ENCODE data around the gene CAMKK1. TPM values are rescaled to one million over a fixed set of nuclear protein-coding genes. Genes with fewer than 3 reads are reported as not detected.
"Not testable (repeated sequence)": the region's sequence is repeated elsewhere in the genome, so short reads cannot be mapped to it uniquely, and the experiment has no call there.

CAMKK1 gene
- total and polyA plus RNA-seq, 2 donors from 2014 or later = 2.6 to 6.0 TPM

- H3K4me1 ChIP-seq (ENCODE audit: control insufficient read depth in 2 of 3, insufficient read depth in 2 of 3, low read depth in 1 of 3, low read length in 3 of 3) = no peaks in the 10 kb centered on the region
- H3K27me3 ChIP-seq (ENCODE audit: control insufficient read depth, insufficient read depth, low read length) = no peaks in the 10 kb centered on the region
- DNase-seq = peak; percentile 94 to 98 (median 97)
- no peaks in the 10 kb centered on the region for H3K9me3 ChIP-seq (ENCODE audit: control insufficient read depth in 2 of 3, insufficient read depth in 1 of 3, low read length in 3 of 3)
- peak within 1 kb of the TSS; percentile 31 to 86 (median 70) for H3K4me3 ChIP-seq (ENCODE audit: low read length in 3 of 3)
- no peak for FAIRE-seq
- peak within 1 kb of the TSS; percentile 32 to 90 (median 82) for H3K9ac ChIP-seq (ENCODE audit: low read length in 3 of 3)
- peak; percentile 93 for TF ChIP-seq CTCF (IDR thresholded peaks at IDR 0.05; ENCODE audit: borderline replicate concordance, extremely low read depth, insufficient read depth)
- intact Hi-C loops (cut with DNase I) = loop anchor here (10.0 kb wide), 1 partner anchor 111 kb away; no protein-coding TSS in a partner anchor
- peaks cover 0 to 5% (median 2%) of the 10 kb centered on the region in 3 donors for H3K36me3 ChIP-seq (ENCODE audit: control insufficient read depth in 2 of 3, insufficient read depth in 3 of 3, low read length in 3 of 3)
- H3K27ac ChIP-seq (ENCODE audit: low read depth in 2 of 2, low read length in 2 of 2) = peak within 1 kb of the TSS; percentile 51 to 80
These were observed 47.0 kb downstream of the CAMKK1 start, which contains the start of gene NCBP3 for GRCh38 chr17:3845621-3846436. Gene NCBP3, minus strand, starts transcription at chr17:3846246. Its CDS starts 23 bp downstream, at chr17:3846223.

DNA sequence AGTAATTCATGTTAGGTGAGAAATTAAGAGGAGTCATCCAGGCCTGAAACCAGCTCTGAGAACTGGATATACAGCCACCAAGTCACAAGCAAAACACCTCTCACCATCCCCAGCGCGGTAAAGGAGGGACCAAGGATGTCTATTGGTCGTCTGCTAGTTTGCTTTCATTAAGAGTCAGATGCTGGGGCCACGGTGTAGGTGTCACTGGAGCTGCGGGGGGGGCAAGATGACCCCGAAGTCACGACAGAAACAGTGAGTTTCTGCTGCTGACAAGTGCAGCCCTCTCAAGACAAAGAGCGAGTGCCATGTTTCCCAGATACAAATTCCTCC lies 47.6 kb downstream of the CAMKK1 start:
- Histone ChIP-seq H3K4me3 (ENCODE audit: low read length in 3 of 3) (peak overlapping the region; percentile 31 to 86 (median 70)), H3K36me3 (ENCODE audit: control insufficient read depth in 2 of 3, insufficient read depth in 3 of 3, low read length in 3 of 3) (peaks cover 0 to 10% (median 2%) of the 10 kb centered on the region in 3 donors), H3K27me3 (ENCODE audit: control insufficient read depth, insufficient read depth, low read length) (no peaks in the 10 kb centered on the region), H3K27ac (ENCODE audit: low read depth in 2 of 2, low read length in 2 of 2) (no peak overlapping the region), H3K9me3 (ENCODE audit: control insufficient read depth in 2 of 3, insufficient read depth in 1 of 3, low read length in 3 of 3) (no peaks in the 10 kb centered on the region), H3K9ac (ENCODE audit: low read length in 3 of 3) (peak overlapping the region; percentile 6 to 82 (median 21)), H3K4me1 (ENCODE audit: control insufficient read depth in 2 of 3, insufficient read depth in 2 of 3, low read depth in 1 of 3, low read length in 3 of 3) (no peaks in the 10 kb centered on the region)
- TF ChIP-seq CTCF (IDR thresholded peaks at IDR 0.05; ENCODE audit: borderline replicate concordance, extremely low read depth, insufficient read depth) = no peak
- peak in 2 of 5 donors; percentile 42 to 56 for DNase-seq
- intact Hi-C loops (cut with DNase I) = loop anchor here (10.0 kb wide), 1 partner anchor 110 kb away; no protein-coding TSS in a partner anchor
- no peak for FAIRE-seq

- intact Hi-C loops (cut with DNase I) = loop anchor here (10.0 kb wide), 1 partner anchor 110 kb away; no protein-coding TSS in a partner anchor
- Histone ChIP-seq H3K9ac (ENCODE audit: low read length in 3 of 3) (peak overlapping the region in 1 of 3 donors; percentile 82), H3K36me3 (ENCODE audit: control insufficient read depth in 2 of 3, insufficient read depth in 3 of 3, low read length in 3 of 3) (peaks cover 4 to 17% (median 5%) of the 10 kb centered on the region in 3 donors), H3K4me3 (ENCODE audit: low read length in 3 of 3) (peak overlapping the region in 1 of 3 donors; percentile 86)
- not testable (repeated sequence) for DNase-seq; FAIRE-seq; H3K9me3 ChIP-seq (ENCODE audit: control insufficient read depth in 2 of 3, insufficient read depth in 1 of 3, low read length in 3 of 3); H3K27ac ChIP-seq (ENCODE audit: low read depth in 2 of 2, low read length in 2 of 2); H3K4me1 ChIP-seq (ENCODE audit: control insufficient read depth in 2 of 3, insufficient read depth in 2 of 3, low read depth in 1 of 3, low read length in 3 of 3); H3K27me3 ChIP-seq (ENCODE audit: control insufficient read depth, insufficient read depth, low read length)
These were observed 48.3 kb downstream of the CAMKK1 start for GRCh38 chr17:3844556-3844955.

DNA sequence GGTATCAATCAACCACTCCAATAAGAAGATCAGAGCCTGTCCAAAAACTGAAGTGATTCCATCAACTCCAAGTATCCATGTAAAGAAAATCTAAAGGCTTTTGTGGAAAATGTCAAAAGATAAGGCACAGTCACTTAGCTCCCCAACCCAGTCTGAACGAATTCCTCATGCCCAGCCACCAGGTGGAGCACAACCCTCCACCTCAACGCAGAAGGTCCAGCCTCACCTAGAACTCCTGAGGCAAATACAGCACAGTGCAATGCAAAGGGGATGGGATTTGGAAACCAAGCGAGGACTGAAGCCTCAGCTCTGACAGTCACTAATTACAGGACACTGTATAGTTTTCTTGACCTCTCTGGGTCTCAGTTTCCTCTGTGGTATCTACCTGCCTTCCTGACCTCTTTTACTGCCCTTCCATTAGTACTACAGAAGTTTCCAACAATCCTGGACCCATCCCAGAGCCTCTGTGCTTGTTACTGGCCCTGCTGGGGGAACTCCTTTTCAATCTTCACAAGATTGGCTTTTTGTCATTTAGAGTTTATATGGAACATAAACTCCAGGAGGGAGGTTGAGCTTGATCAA lies 48.8 kb downstream of the CAMKK1 start:
- intact Hi-C loops (cut with DNase I) = loop anchor here (10.0 kb wide), 1 partner anchor 109 kb away; no protein-coding TSS in a partner anchor
- H3K4me3 ChIP-seq (ENCODE audit: low read length in 3 of 3) = no peak overlapping the region

More for the DNA sequence above, 48.8 kb downstream of the CAMKK1 start:
- Histone ChIP-seq H3K27me3 (ENCODE audit: control insufficient read depth, insufficient read depth, low read length) (no peaks in the 10 kb centered on the region), H3K9ac (ENCODE audit: low read length in 3 of 3) (no peak overlapping the region), H3K4me1 (ENCODE audit: control insufficient read depth in 2 of 3, insufficient read depth in 2 of 3, low read depth in 1 of 3, low read length in 3 of 3) (no peaks in the 10 kb centered on the region), H3K9me3 (ENCODE audit: control insufficient read depth in 2 of 3, insufficient read depth in 1 of 3, low read length in 3 of 3) (no peaks in the 10 kb centered on the region), H3K36me3 (ENCODE audit: control insufficient read depth in 2 of 3, insufficient read depth in 3 of 3, low read length in 3 of 3) (peaks cover 4 to 19% (median 6%) of the 10 kb centered on the region in 3 donors), H3K27ac (ENCODE audit: low read depth in 2 of 2, low read length in 2 of 2) (no peak overlapping the region)
- no peak for FAIRE-seq
- peak in 2 of 5 donors; percentile 19 to 37 for DNase-seq
- peak; percentile 40 for TF ChIP-seq CTCF (IDR thresholded peaks at IDR 0.05; ENCODE audit: borderline replicate concordance, extremely low read depth, insufficient read depth)
